Suprapubic skin (tissue), 4 donors: ENCODE results near the gene DIPK1A. TPM values are rescaled to one million over a fixed set of nuclear protein-coding genes. Genes with fewer than 3 reads are reported as not detected.

Experiments
- DNase-seq, 2 donors: peaks; one replicate each; pipeline ENCODE4 v3.0.0-alpha.2; 2019; ENCODE audit warnings: low spot score in 2 of 2
- H3K27ac ChIP-seq: fragments of 200-600 bp; sonication (generic); one replicate; pipeline ENCODE4 v1.5.1; 2019
- H3K27me3 ChIP-seq: fragments of 200-600 bp; sonication (generic); one replicate; pipeline ENCODE4 v1.5.1; 2019
- H3K36me3 ChIP-seq: fragments of 200-600 bp; sonication (generic); one replicate; pipeline ENCODE4 v1.5.1; 2019
- H3K4me1 ChIP-seq: fragments of 200-600 bp; sonication (generic); one replicate; pipeline ENCODE4 v1.5.1; 2019
- H3K4me3 ChIP-seq: fragments of 200-600 bp; sonication (generic); one replicate; pipeline ENCODE4 v1.5.1; 2019; ENCODE audit warnings: mild to moderate bottlenecking
- H3K9me3 ChIP-seq: fragments of 200-600 bp; sonication (generic); one replicate; pipeline ENCODE4 v1.5.1; 2019
- CTCF ChIP-seq, 2 donors: fragments of 200-600 bp in 1 of 2; fragments of 450-650 bp in 1 of 2; sonication (generic) in 1 of 2; IDR thresholded peaks; one replicate each; pipeline ENCODE4 v1.5.1; 2016 to 2019; ENCODE audit warnings: antibody characterized with exemption in 2 of 2, mild to moderate bottlenecking in 1 of 2, moderate library complexity in 1 of 2
- EP300 ChIP-seq: sonication (generic); formaldehyde crosslinking; IDR thresholded peaks from one replicate; pipeline ENCODE4 v1.6.1; 2017; ENCODE audit warnings: antibody characterized with exemption
- POLR2A ChIP-seq, 2 donors: fragments of 450-650 bp; IDR thresholded peaks; one replicate each; pipeline ENCODE4 v1.6.1; 2017; ENCODE audit warnings: antibody characterized with exemption in 2 of 2, mild to moderate bottlenecking in 2 of 2, moderate library complexity in 2 of 2
- POLR2AphosphoS5 ChIP-seq, 3 donors: sonication (generic); formaldehyde crosslinking; IDR thresholded peaks; one replicate each; pipeline ENCODE4 v1.6.1; 2017; ENCODE audit warnings: antibody characterized with exemption in 3 of 3
- WGBS: methylation state at CpG from one replicate; pipeline ENCODE4 v1.1.5; 2018; 5-methylcytosine and 5-hydroxymethylcytosine counted together
- total RNA-seq, 4 donors: library from RNA; depleted of rRNA; stranded (reverse); fragments of >200 nt; gene quantifications; one replicate each; pipeline ENCODE4 v1.1.0, GENCODE V29; 2016

The DIPK1A gene
- total RNA-seq, 4 donors from 2014 or later, result 3.3 to 7.8 (median 5.3) TPM

DNA sequence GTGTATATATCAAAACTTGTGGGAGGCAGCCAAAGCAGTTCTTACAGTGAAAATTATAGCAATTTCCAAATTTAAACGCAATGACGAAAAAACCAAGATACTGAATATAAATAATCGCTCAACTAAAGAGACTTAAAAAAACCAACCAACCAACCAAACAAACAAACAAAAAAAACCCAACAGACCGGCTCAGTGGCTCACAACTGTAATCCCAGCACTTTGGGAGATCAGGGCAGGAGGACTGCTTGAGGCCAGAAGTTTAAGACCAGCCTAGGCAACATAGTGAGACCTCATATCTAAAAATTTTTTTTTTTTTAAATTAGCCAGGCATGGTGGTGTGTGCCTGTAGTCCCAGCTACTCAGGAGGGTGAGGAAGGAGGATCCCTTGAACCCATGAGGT, 106.0 kb downstream of the DIPK1A start:
- WGBS, result 96% methylated on average over 4 of the region's 4 CpGs
- Histone ChIP-seq H3K36me3 (no peaks in the 10 kb centered on the region), H3K27ac (no peak overlapping the region), H3K27me3 (no peaks in the 10 kb centered on the region), H3K4me3 (no peak overlapping the region), H3K9me3 (no peaks in the 10 kb centered on the region), H3K4me1 (peaks cover 3% of the 10 kb centered on the region)
- no peak for DNase-seq
- no peak for TF ChIP-seq POLR2AphosphoS5 (IDR thresholded peaks at IDR 0.05)
- no peak for TF ChIP-seq CTCF (IDR thresholded peaks at IDR 0.05)
- TF ChIP-seq POLR2A (IDR thresholded peaks at IDR 0.05), result no peak
- no peak for TF ChIP-seq EP300

GRCh38 chr1:92854101-92854785, 107.0 kb downstream of the DIPK1A start:
- H3K27ac ChIP-seq, result no peak overlapping the region
- no peaks in the 10 kb centered on the region for H3K27me3 ChIP-seq
- TF ChIP-seq POLR2AphosphoS5 (IDR thresholded peaks at IDR 0.05), result no peak
- peaks cover 8% of the 10 kb centered on the region for H3K36me3 ChIP-seq
- H3K4me3 ChIP-seq, result no peak overlapping the region
- no peak for DNase-seq
- no peaks in the 10 kb centered on the region for H3K9me3 ChIP-seq
- H3K4me1 ChIP-seq, result peaks cover 3% of the 10 kb centered on the region

GRCh38 chr1:92853299-92853698, 108.0 kb downstream of the DIPK1A start:
- H3K27ac ChIP-seq, result no peak overlapping the region

GRCh38 chr1:92851729-92852128, 109.5 kb downstream of the DIPK1A start:
- Histone ChIP-seq H3K4me1 (peaks cover 9% of the 10 kb centered on the region), H3K9me3 (no peaks in the 10 kb centered on the region), H3K27ac (no peak overlapping the region), H3K27me3 (no peaks in the 10 kb centered on the region), H3K4me3 (no peak overlapping the region), H3K36me3 (peaks cover 8% of the 10 kb centered on the region)
- no peak for DNase-seq
- WGBS, result 58% methylated on average over 2 of the region's 2 CpGs
- TF ChIP-seq POLR2A (IDR thresholded peaks at IDR 0.05) (no peak), POLR2AphosphoS5 (IDR thresholded peaks at IDR 0.05) (no peak), EP300 (no peak), CTCF (IDR thresholded peaks at IDR 0.05) (no peak)

More at GRCh38 chr1:92853299-92853698, 108.0 kb downstream of the DIPK1A start:
- Histone ChIP-seq H3K4me3 (no peak overlapping the region), H3K27me3 (no peaks in the 10 kb centered on the region), H3K4me1 (peaks cover 5% of the 10 kb centered on the region), H3K36me3 (peaks cover 8% of the 10 kb centered on the region), H3K9me3 (no peaks in the 10 kb centered on the region)
- TF ChIP-seq POLR2AphosphoS5 (IDR thresholded peaks at IDR 0.05), result no peak
- TF ChIP-seq CTCF (IDR thresholded peaks at IDR 0.05), result no peak
- no peak for TF ChIP-seq POLR2A (IDR thresholded peaks at IDR 0.05)
- no peak for TF ChIP-seq EP300
- WGBS, result 91% methylated on average over 2 of the region's 2 CpGs
- no peak for DNase-seq

GRCh38 chr1:92850019-92850418, 111.2 kb downstream of the DIPK1A start:
- DNase-seq, result no peak

More at GRCh38 chr1:92850019-92850418, 111.2 kb downstream of the DIPK1A start:
- Histone ChIP-seq H3K4me1 (peaks cover 9% of the 10 kb centered on the region), H3K4me3 (no peak overlapping the region), H3K9me3 (no peaks in the 10 kb centered on the region), H3K36me3 (peaks cover 8% of the 10 kb centered on the region), H3K27ac (no peak overlapping the region), H3K27me3 (no peaks in the 10 kb centered on the region)
- 97% methylated on average over 3 of the region's 3 CpGs for WGBS
- TF ChIP-seq POLR2AphosphoS5 (IDR thresholded peaks at IDR 0.05) (no peak), EP300 (no peak), CTCF (IDR thresholded peaks at IDR 0.05) (no peak), POLR2A (IDR thresholded peaks at IDR 0.05) (no peak)
